Measurements from ENCODE around the gene ZEB2.

GRCh38 chr2:144489315-144489916, 30.5 kb downstream of the ZEB2 start:
- TF ChIP-seq, protein P1, sequence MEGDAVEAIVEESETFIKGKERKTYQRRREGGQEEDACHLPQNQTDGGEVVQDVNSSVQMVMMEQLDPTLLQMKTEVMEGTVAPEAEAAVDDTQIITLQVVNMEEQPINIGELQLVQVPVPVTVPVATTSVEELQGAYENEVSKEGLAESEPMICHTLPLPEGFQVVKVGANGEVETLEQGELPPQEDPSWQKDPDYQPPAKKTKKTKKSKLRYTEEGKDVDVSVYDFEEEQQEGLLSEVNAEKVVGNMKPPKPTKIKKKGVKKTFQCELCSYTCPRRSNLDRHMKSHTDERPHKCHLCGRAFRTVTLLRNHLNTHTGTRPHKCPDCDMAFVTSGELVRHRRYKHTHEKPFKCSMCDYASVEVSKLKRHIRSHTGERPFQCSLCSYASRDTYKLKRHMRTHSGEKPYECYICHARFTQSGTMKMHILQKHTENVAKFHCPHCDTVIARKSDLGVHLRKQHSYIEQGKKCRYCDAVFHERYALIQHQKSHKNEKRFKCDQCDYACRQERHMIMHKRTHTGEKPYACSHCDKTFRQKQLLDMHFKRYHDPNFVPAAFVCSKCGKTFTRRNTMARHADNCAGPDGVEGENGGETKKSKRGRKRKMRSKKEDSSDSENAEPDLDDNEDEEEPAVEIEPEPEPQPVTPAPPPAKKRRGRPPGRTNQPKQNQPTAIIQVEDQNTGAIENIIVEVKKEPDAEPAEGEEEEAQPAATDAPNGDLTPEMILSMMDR (IDR thresholded peaks at IDR 0.05; ENCODE audit: low read depth, low read length, poor library complexity, severe bottlenecking): no peak
- TF ChIP-seq EZH2phosphoT487 (IDR thresholded peaks at IDR 0.05; ENCODE audit: borderline replicate concordance, low read length): no peak
